WI38 (cell line): ENCODE results near the gene PRPF6.
"Not testable (repeated sequence)": the region's sequence is repeated elsewhere in the genome, so short reads cannot be mapped to it uniquely, and the experiment has no call there.

Source experiments
- H3K4me3 ChIP-seq: 2 replicates; pipeline ENCODE4 v1.5.1; 2011; ENCODE audit warnings: low read depth, mild to moderate bottlenecking, control low read depth, low read length
- CTCF ChIP-seq: IDR thresholded peaks from 2 replicates; pipeline ENCODE4 v1.5.1; 2012; ENCODE audit warnings: low read depth, mild to moderate bottlenecking, control low read depth, low read length

Gene PRPF6

DNA sequence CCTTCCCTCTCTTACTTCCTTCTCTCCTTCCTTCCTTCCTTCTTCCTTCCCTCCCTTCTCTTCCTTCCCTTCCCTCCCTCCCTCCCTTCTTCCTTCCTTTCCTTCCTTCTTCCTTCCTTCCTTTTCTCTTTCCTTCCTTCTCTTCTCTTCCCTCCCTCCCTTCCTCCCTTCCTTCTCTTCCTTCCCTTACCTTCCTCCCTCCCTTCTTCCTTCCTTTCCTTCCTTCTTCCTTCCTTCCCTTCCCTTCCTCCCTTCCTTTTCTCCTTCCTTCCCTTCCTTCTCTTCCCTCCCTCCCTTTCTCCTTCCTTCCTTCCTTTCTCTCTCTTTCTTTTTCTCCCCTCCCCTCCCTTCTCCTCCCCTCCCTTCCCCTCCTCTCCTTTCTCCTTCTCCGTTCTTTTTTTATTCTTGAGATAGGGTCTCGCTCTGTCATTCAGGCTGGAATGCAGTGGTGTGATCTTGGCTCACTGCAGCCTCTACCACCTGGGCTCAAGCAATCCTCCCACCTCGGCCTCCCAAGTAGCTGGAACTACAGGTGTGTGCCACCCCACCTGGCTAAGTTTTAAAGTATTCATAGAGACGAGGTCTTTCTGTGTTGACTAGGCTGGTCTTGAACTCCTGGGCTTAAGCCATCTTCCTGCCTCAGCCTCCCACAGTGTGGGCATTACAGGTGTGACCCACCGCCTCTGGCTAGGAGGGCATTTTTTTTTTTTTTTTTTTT, 10.1 kb upstream of the PRPF6 start:
- TF ChIP-seq CTCF, result no peak
- H3K4me3 ChIP-seq, result no peak overlapping the region

DNA sequence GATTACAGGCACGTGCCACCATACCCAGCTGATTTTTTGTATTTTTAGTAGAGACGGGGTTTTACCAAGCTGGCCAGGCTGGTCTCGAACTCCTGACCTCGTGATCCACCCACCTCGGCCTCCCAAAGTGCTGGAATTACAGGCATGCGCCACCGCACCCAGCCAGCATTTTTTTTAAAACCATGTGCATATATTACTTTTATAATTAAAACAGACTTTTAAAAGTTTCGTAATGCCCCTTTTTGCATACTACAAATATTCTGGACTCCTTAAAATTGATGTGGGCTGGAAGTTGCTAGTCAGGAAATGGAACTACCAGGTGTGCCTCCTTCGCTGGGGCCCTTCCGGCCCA, 9.0 kb upstream of the PRPF6 start:
- H3K4me3 ChIP-seq, result not testable (repeated sequence)

DNA sequence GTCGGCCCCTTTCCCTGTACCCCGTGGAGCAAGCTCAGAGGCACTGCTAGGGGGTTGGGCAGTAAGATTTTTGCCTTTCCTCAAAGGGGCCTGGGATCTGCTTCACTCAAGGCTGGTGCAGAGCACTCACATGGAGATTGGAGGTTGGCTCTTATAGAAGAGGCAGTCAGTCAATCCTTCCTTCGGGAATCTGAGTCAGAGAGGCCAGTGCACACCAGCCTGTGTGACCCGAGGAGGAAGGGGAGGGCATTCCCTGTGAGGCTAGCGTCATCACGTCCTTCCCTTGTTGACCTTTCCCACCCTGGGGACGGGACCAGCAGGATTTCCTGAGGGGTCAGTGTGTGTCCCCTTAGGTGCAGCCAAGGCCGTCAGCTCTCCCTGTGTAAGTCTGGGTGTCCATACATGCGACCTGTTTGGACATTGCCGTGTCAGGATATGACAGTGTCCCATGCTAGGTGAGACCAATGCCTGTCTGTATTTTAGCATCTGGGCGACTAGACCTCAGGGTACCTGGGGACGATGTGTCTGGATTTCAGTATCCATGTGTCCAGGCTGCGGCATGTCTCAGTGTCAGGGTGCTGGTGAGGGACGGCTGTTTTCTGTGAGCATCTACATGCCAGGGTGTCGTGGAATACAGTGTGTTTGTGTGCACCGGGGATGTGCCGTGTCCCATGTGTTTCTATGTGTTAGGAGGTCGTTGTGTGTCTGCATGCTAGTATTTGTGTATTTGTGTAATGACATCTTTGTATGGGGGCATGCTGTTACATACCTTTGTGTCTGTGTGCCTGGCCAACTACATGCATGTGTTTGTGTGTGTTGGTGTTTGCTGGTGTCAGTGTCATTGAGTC, 8.4 kb upstream of the PRPF6 start:
- TF ChIP-seq CTCF, result no peak
- H3K4me3 ChIP-seq, result no peak overlapping the region

DNA sequence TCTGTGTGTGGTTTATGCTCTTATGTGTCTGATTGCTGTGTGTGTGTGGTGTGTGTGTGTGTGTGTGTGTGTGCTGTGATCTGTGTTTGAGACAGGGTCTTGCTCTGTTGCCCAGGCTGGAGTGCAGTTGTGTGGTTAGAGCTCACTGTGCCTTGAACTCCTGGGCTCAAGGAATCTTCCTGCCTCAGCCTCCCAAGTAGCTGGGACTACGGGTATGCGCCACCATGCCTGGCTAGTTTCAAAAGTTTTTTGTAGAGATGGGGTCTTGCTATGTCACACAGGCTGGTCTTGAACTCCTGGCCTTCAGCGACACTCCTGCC, 7.8 kb upstream of the PRPF6 start:
- TF ChIP-seq CTCF, result no peak
- H3K4me3 ChIP-seq, result no peak overlapping the region

DNA sequence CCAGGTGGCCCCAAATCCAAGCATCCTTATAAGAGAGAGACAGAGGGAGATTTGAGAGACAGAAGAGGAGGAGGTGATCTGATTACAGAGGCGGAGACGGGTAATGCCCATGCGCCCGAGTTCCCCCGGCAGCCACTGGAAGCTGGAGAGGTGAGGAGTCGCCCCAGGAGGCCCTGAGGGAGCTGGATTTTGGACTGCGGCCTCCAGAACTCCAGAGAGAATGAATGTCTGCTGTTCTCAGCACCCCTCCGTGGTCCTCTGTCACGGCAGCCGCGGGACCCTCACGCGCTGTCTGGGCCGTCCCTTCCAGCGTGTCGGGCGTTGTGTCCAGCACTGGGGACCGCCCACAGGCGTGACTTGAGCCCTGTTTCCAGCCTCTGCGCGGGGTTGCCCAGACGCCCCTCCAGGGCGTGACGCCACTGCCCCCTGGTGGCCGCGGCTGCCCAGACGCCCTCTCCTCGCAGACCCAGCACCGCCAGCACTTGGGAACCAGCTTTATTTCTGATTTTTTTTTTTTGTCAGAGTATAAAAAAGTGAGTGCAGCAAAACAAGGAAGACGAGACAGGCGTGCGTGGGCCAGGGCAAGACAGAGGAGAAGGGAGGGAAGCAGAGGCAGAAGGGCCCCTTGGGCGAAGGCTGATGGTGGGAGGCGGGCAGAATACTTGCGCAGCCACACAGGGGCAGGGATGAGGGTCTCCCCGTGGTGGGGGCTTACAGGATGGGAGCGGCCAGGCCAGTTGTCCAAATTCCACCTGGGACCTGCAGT, 7.1 kb upstream of the PRPF6 start:
- peak overlapping the region; percentile 37 for H3K4me3 ChIP-seq
- peak; percentile 95 for TF ChIP-seq CTCF

DNA sequence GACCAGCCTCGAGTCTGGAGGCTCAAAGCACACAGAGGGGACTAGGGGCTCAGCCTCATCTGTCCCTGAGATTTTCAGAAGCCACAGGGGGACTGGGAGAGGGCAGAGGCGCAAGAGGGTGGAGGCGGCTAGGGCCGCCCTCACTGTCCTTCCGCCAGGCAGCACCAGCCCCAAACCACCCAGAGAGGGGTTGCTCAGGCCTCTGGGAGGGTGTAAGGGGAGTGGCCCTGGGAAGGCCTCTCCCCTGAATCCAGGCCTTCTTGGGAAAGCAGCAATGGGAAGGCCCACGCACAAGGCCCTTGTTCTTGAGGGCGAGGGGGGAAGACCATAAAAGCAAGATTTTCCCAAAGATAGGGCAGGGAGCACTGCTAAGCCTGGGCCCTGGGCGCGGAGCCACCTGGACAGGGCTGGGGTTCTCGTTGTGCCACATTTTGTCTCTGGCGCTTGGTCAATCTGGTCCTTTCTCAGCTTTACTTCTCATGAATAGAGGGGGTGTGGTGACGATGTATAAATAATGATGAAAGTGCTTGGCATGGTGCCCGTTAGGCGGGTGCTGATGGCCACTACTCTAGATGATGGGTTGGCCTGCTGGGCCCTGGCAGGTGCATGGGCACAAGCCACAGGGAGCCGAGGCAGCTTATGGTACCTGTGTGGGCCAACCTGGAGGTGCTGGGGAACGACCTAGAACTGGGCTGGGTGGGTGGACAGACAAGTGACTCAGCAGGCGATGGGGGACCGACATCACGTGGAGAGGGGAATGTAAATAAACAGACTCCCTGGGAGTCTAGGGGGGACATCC, 6.3 kb upstream of the PRPF6 start:
- TF ChIP-seq CTCF, result no peak
- no peak overlapping the region for H3K4me3 ChIP-seq

- not testable (repeated sequence) for H3K4me3 ChIP-seq
Measured at GRCh38 chr20:63976511-63976910, 4.4 kb upstream of the PRPF6 start.
